Thyroid gland (tissue), 4 donors: Measurements from ENCODE around the gene IPPK.

Experiments
- CTCF ChIP-seq, 6 experiments: fragments of 200-600 bp in 3 of 6; fragments of 450-650 bp in 3 of 6; sonication (generic) in 3 of 6; IDR thresholded peaks; one replicate each; pipeline ENCODE4 v1.5.1; 2016 to 2019; ENCODE audit warnings: antibody characterized with exemption in 6 of 6, mild to moderate bottlenecking in 2 of 6, inconsistent platforms in 1 of 6, moderate library complexity in 1 of 6
- POLR2A ChIP-seq, 2 donors: fragments of 450-650 bp; IDR thresholded peaks; one replicate each; pipeline ENCODE4 v1.6.1; 2017; ENCODE audit warnings: antibody characterized with exemption in 2 of 2, mild to moderate bottlenecking in 2 of 2, moderate library complexity in 1 of 2

DNA sequence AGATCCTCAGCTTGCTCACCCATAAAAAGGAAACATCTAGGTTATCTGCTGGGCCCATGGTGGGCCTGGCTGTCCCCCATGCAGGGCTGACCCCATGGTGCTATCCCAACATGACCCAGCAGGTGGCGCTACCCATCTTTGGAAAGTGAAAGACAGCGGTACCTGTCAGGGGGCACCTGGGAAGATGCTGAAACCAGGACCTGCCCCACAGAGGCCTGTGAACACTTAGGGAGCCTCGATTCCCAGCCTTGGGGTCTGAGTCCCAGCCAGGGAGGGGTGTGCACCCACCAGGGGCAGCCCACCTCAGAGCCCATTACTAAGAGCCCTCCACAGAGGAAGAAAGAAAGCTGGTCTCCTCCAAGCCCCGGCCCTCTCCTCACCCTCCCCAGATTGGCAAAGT, 46.6 kb upstream of the IPPK start:
- peak; percentile 84 to 90 (median 86) for TF ChIP-seq CTCF (IDR thresholded peaks at IDR 0.05)
- no peak for TF ChIP-seq POLR2A (IDR thresholded peaks at IDR 0.05)
